GM10266 (cell line): ENCODE data around the gene NKD2.

Experiments
- DNase-seq: peaks from one replicate; pipeline ENCODE4 v3.0.0; 2012; ENCODE audit errors: extremely low spot score
- TF ChIP-seq, protein P1 (sequence below): IDR thresholded peaks from 2 replicates; pipeline ENCODE4 v1.5.1; 2012; ENCODE audit warnings: mild to moderate bottlenecking, low read depth; ENCODE audit not compliant: control insufficient read depth, insufficient read depth; ENCODE audit errors: missing control alignments

The NKD2 gene

DNA sequence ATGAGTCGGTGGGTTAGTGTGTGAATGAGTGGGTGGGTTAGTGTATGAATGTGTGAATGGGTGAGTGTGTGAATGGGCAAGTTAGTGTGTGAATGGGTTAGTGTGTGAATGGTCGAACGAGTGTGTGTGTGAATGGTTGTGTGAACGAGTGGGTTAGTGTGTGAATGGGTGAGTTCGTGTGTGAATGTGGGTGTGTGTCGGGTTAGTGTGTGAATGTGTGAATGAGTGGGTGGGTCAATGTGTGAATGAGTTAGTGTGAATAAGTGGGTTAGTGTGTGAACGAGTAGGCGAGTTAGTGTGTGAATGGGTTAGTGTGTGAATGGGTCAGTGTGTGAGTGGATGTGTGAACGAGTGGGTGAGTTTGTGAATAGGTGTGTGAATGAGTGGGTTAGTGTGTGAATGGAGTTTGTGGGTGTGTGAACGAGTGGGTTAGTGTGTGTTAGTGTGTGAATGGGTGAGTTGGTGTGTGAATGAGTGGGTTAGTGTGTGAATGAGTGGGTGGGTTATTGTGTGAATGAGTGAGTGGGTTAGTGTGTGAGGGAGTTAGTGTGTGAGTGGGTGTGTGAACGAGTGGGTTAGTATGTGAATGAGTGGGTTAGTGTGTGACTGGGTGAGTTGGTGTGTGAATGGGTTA, 38.8 kb downstream of the NKD2 start:
- TF ChIP-seq, protein P1, sequence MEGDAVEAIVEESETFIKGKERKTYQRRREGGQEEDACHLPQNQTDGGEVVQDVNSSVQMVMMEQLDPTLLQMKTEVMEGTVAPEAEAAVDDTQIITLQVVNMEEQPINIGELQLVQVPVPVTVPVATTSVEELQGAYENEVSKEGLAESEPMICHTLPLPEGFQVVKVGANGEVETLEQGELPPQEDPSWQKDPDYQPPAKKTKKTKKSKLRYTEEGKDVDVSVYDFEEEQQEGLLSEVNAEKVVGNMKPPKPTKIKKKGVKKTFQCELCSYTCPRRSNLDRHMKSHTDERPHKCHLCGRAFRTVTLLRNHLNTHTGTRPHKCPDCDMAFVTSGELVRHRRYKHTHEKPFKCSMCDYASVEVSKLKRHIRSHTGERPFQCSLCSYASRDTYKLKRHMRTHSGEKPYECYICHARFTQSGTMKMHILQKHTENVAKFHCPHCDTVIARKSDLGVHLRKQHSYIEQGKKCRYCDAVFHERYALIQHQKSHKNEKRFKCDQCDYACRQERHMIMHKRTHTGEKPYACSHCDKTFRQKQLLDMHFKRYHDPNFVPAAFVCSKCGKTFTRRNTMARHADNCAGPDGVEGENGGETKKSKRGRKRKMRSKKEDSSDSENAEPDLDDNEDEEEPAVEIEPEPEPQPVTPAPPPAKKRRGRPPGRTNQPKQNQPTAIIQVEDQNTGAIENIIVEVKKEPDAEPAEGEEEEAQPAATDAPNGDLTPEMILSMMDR = no peak
- no peak for DNase-seq

DNA sequence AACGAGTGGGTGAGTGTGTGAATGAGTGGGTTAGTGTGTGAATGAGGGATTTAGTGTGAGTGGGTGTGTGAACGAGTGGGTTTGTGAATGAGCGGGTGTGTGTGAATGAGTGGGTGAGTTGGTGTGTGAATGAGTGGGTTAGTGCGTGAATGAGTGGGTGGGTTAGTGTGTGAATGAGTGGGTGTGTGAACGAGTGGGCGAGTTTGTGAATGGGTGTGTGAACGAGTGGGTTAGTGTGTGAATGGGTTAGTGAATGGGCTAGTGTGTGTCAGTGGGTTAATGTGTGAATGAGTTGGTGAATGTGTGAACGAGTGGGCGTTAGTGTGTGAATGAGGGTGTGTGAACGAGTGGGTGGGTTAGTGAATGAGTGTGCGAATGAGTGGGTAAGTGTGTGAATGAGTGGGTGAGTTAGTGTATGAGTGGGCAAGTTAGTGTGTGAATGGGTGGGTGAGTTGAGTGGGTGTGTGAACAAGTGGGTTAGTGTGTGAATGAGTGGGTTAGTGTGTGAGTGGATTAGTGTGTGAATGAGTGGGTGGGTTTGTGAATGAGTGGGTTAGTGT, 39.6 kb downstream of the NKD2 start:
- TF ChIP-seq, protein P1 = no peak

DNA sequence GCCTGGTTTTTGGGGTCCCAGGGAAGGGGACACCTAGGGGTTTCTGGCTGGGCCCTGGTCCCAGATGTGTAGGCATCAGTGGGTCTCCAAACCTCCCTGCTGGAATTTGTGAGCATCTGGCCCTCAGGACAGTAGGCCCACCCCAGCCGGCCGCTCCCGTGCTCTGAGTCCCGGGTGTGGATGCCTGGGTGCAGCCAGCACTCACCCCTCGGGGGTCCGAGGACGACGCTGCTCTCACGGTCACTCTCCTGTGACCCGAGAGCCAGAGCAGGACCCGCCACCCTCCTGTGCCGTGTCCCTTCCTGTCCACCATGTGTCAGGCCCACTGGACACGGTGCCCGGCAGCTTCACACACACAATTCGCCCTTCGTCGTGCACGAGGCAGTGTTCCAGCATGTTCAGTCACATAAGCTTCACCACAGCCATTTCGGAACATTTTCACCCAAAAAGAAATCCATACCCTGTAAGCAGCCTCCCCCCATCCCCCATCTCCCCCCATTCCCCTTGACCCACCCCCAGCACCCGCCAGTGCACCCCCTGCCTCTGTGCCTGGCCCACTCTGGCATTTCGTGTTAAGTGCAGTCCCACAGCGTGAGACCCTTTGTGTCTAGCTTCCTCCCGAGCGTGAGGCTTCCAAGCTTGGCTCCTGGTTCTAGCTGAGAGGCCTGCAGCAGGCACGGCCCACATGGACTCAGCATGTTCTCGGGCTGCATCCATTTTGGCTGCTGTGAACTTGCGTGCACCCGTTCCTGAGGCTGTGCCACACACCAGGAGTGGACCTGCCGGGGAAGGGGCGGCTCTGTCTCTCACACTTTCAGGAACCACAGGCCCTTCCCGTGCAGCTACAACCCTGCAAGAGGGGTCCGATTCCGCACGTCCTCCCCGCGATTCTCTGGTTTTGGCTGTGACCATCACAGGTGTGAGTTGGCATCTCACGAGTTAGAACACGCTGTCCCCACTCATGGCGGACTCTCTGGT, 40.5 kb downstream of the NKD2 start:
- TF ChIP-seq, protein P1 = no peak
- DNase-seq = no peak

More for the DNA sequence above, 39.6 kb downstream of the NKD2 start:
- DNase-seq = no peak

GRCh38 chr5:1050423-1051365, 42.1 kb downstream of the NKD2 start:
- no peak for DNase-seq
- TF ChIP-seq, protein P1 = no peak

DNA sequence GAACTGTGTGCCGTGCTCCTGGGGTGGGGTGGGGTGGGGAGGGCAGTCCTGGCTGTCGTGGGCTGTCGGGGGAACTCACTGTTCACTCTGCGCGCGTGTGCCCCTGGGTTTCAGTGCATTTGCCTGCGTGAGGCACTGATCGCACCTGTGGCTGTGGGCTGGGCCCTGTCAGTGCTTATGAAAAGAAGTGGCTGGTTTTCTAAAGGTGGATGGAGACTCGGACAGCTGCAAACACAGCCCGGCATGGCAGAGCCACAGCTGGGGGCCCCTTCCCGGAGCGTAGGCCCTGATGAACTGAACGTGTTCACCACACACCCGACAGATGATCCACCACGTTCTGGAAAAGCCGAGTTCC, 42.7 kb downstream of the NKD2 start:
- TF ChIP-seq, protein P1 = no peak
- no peak for DNase-seq

GRCh38 chr5:1052076-1052475, 43.5 kb downstream of the NKD2 start:
- TF ChIP-seq, protein P1 = no peak

More at GRCh38 chr5:1052076-1052475, 43.5 kb downstream of the NKD2 start:
- no peak for DNase-seq
